ENCODE data around the gene BBOX1. TPM values are rescaled to one million over a fixed set of nuclear protein-coding genes. Genes with fewer than 3 reads are reported as not detected.

The BBOX1 gene
- polyA plus RNA-seq, 1 donor from 2014 or later: not detected

DNA sequence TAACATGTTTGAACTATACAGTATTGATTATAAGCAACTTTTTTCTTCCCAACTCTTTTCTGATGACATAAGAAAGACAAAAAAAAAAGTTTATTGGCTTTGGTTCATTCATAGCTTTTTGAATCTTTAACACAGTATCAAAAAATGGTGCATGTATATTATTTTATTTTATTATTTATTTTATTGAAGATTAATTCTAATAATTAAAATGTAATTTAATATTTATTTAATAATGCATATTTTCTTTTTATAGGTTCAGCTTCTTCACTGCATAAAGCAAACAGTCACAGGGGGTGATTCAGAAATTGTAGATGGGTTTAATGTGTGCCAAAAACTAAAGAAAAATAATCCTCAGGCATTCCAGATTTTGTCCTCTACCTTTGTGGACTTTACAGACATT is 78.8 kb downstream of the BBOX1 start:
- no peaks in the 10 kb centered on the region for H4K20me1 ChIP-seq (ENCODE audit: insufficient read depth)
- H3K4me3 ChIP-seq (ENCODE audit: low read length): no peak overlapping the region
- no peaks in the 10 kb centered on the region for H3K9me2 ChIP-seq (ENCODE audit: insufficient read depth, low read length)
- H3K27me3 ChIP-seq (ENCODE audit: insufficient read depth, low read depth, low read length): no peaks in the 10 kb centered on the region
- H3K9ac ChIP-seq (ENCODE audit: low read length): no peak overlapping the region
- no peaks in the 10 kb centered on the region for H3K9me3 ChIP-seq (ENCODE audit: low read length)
- no peaks in the 10 kb centered on the region for H3K36me3 ChIP-seq (ENCODE audit: insufficient read depth, low read length)
- H3K79me2 ChIP-seq (replicated peaks; ENCODE audit: insufficient read depth, low read length): no peaks in the 10 kb centered on the region
- no peak for TF ChIP-seq POLR2AphosphoS5 (IDR thresholded peaks at IDR 0.05)
- TF ChIP-seq RAD21 (conservative IDR thresholded peaks at IDR 0.05): no peak
- TF ChIP-seq, protein P1, sequence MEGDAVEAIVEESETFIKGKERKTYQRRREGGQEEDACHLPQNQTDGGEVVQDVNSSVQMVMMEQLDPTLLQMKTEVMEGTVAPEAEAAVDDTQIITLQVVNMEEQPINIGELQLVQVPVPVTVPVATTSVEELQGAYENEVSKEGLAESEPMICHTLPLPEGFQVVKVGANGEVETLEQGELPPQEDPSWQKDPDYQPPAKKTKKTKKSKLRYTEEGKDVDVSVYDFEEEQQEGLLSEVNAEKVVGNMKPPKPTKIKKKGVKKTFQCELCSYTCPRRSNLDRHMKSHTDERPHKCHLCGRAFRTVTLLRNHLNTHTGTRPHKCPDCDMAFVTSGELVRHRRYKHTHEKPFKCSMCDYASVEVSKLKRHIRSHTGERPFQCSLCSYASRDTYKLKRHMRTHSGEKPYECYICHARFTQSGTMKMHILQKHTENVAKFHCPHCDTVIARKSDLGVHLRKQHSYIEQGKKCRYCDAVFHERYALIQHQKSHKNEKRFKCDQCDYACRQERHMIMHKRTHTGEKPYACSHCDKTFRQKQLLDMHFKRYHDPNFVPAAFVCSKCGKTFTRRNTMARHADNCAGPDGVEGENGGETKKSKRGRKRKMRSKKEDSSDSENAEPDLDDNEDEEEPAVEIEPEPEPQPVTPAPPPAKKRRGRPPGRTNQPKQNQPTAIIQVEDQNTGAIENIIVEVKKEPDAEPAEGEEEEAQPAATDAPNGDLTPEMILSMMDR (IDR thresholded peaks at IDR 0.05; ENCODE audit: poor library complexity, severe bottlenecking): no peak
- no peak for TF ChIP-seq TAF1 (IDR thresholded peaks at IDR 0.05; ENCODE audit: low read depth)
- TF ChIP-seq MXI1 (conservative IDR thresholded peaks at IDR 0.05; ENCODE audit: poor library complexity, severe bottlenecking): no peak
- H2AFZ ChIP-seq (ENCODE audit: low read depth, low read length): no peak overlapping the region
- no peak overlapping the region for H3K27ac ChIP-seq (ENCODE audit: low read length)
- no peak overlapping the region for H3K4me2 ChIP-seq (ENCODE audit: low read length)
- H3F3A ChIP-seq (ENCODE audit: insufficient read depth, low read length, poor library complexity, severe bottlenecking): no peaks in the 10 kb centered on the region

DNA sequence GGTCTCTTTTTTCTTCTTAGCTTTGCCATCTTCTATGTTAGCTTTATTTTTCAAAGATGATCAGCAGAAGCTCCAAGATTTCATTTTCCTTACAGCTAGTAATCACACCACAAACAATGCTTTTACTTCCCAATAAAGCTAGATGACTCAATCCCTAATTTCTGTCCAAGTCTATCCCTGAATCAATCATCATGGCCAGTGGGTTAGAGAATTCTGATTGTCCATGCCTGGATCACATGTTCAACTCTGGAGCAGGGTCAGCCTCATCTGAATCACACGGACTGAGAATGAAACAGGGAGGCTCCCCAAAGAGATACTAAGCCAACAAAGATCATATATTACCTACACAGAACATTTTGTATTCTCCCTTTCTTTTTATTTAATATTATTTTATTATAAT is 79.6 kb downstream of the BBOX1 start:
- Histone ChIP-seq H2AFZ (ENCODE audit: low read depth, low read length) (no peak overlapping the region), H3K27ac (ENCODE audit: low read length) (no peak overlapping the region), H3K4me2 (ENCODE audit: low read length) (no peak overlapping the region), H3K27me3 (ENCODE audit: insufficient read depth, low read depth, low read length) (no peaks in the 10 kb centered on the region), H3K79me2 (replicated peaks; ENCODE audit: insufficient read depth, low read length) (no peaks in the 10 kb centered on the region), H3F3A (ENCODE audit: insufficient read depth, low read length, poor library complexity, severe bottlenecking) (no peaks in the 10 kb centered on the region), H3K4me3 (ENCODE audit: low read length) (no peak overlapping the region), H4K20me1 (ENCODE audit: insufficient read depth) (no peaks in the 10 kb centered on the region), H3K36me3 (ENCODE audit: insufficient read depth, low read length) (no peaks in the 10 kb centered on the region), H3K9me3 (ENCODE audit: low read length) (no peaks in the 10 kb centered on the region), H3K9me2 (ENCODE audit: insufficient read depth, low read length) (no peaks in the 10 kb centered on the region), H3K9ac (ENCODE audit: low read length) (no peak overlapping the region)
- no peak for TF ChIP-seq EZH2 (IDR thresholded peaks at IDR 0.05; ENCODE audit: borderline replicate concordance, insufficient read depth, low read length, poor library complexity, severe bottlenecking)
- TF ChIP-seq, protein P1 (IDR thresholded peaks at IDR 0.05; ENCODE audit: poor library complexity, severe bottlenecking): no peak
- TF ChIP-seq MXI1 (conservative IDR thresholded peaks at IDR 0.05; ENCODE audit: poor library complexity, severe bottlenecking): no peak
- TF ChIP-seq EP300 (conservative IDR thresholded peaks at IDR 0.05; ENCODE audit: poor library complexity, severe bottlenecking): no peak
- TF ChIP-seq POLR2AphosphoS5 (IDR thresholded peaks at IDR 0.05): no peak
- no peak for TF ChIP-seq TAF1 (IDR thresholded peaks at IDR 0.05; ENCODE audit: low read depth)
- no peak for TF ChIP-seq RAD21 (conservative IDR thresholded peaks at IDR 0.05)
- no peak for TF ChIP-seq SMC3 (conservative IDR thresholded peaks at IDR 0.05; ENCODE audit: poor library complexity)
- TF ChIP-seq, protein P2, sequence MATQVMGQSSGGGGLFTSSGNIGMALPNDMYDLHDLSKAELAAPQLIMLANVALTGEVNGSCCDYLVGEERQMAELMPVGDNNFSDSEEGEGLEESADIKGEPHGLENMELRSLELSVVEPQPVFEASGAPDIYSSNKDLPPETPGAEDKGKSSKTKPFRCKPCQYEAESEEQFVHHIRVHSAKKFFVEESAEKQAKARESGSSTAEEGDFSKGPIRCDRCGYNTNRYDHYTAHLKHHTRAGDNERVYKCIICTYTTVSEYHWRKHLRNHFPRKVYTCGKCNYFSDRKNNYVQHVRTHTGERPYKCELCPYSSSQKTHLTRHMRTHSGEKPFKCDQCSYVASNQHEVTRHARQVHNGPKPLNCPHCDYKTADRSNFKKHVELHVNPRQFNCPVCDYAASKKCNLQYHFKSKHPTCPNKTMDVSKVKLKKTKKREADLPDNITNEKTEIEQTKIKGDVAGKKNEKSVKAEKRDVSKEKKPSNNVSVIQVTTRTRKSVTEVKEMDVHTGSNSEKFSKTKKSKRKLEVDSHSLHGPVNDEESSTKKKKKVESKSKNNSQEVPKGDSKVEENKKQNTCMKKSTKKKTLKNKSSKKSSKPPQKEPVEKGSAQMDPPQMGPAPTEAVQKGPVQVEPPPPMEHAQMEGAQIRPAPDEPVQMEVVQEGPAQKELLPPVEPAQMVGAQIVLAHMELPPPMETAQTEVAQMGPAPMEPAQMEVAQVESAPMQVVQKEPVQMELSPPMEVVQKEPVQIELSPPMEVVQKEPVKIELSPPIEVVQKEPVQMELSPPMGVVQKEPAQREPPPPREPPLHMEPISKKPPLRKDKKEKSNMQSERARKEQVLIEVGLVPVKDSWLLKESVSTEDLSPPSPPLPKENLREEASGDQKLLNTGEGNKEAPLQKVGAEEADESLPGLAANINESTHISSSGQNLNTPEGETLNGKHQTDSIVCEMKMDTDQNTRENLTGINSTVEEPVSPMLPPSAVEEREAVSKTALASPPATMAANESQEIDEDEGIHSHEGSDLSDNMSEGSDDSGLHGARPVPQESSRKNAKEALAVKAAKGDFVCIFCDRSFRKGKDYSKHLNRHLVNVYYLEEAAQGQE (IDR thresholded peaks at IDR 0.05; ENCODE audit: borderline replicate concordance): no peak

Measured in neural cell (in vitro differentiated cells).